CD4-positive, alpha-beta T cell treated with Interleukin-6 at 100 ng/mL for 8 hours (primary cell): ENCODE measurements around the gene LRRC26.
"Not testable (repeated sequence)": the region's sequence is repeated elsewhere in the genome, so short reads cannot be mapped to it uniquely, and the experiment has no call there.

ENCODE experiments used
- DNase-seq: peaks from one replicate; pipeline ENCODE4 v3.0.0-alpha.2; 2020; ENCODE audit warnings: mixed read lengths, low spot score

The LRRC26 gene

GRCh38 chr9:137136881-137137607 lies 32.8 kb downstream of the LRRC26 start:
- DNase-seq = no peak

GRCh38 chr9:137136261-137136880 lies 33.5 kb downstream of the LRRC26 start:
- no peak for DNase-seq

GRCh38 chr9:137135154-137135553 lies 34.7 kb downstream of the LRRC26 start:
- not testable (repeated sequence) for DNase-seq

- DNase-seq = no peak
Measured at GRCh38 chr9:137134191-137134590, 35.7 kb downstream of the LRRC26 start.

- no peak for DNase-seq
Measured at GRCh38 chr9:137130176-137130755, 39.6 kb downstream of the LRRC26 start.

GRCh38 chr9:137129456-137130175 lies 40.2 kb downstream of the LRRC26 start:
- peak; percentile 91 for DNase-seq

GRCh38 chr9:137128862-137129455 lies 40.9 kb downstream of the LRRC26 start:
- no peak for DNase-seq

GRCh38 chr9:137128158-137128861 lies 41.5 kb downstream of the LRRC26 start:
- DNase-seq = no peak

- DNase-seq = peak; percentile 42
Measured at GRCh38 chr9:137127301-137128157, 42.3 kb downstream of the LRRC26 start.

- DNase-seq = no peak
Measured at GRCh38 chr9:137126786-137127185, 43.1 kb downstream of the LRRC26 start.

GRCh38 chr9:137123952-137124462 lies 45.8 kb downstream of the LRRC26 start:
- DNase-seq = not testable (repeated sequence)

GRCh38 chr9:137123468-137123837 lies 46.4 kb downstream of the LRRC26 start:
- DNase-seq = no peak

GRCh38 chr9:137122796-137123467 lies 46.9 kb downstream of the LRRC26 start:
- not testable (repeated sequence) for DNase-seq

- not testable (repeated sequence) for DNase-seq
Measured at GRCh38 chr9:137121927-137122795, 47.7 kb downstream of the LRRC26 start.
